ENCODE data around the gene PHAX.

DNA sequence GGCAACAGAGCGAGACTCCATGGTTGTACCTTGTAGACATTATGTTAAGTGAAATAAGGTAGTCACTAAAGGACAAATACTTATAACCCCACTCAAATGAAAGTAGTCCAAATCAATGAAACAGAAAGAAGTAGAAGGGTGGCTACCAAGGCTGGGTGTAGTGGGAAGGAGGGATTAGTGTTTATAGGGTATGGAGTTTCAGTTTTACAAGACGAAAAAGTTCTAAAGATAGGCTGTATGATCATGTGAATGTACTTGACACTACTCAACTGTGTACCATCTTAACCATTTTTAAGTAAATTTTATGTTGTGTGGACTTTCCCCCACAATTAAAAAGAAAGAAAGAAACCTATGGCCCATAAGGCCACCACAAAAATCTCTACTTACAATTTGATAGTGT lies 37.9 kb upstream of the PHAX start:
- TF ChIP-seq EP300 (IDR thresholded peaks at IDR 0.05; ENCODE audit: borderline replicate concordance) (no peak), TAF1 (IDR thresholded peaks at IDR 0.05; ENCODE audit: low read depth) (no peak), FOXM1 (IDR thresholded peaks at IDR 0.05; ENCODE audit: borderline replicate concordance, low read depth) (no peak), CEBPB (IDR thresholded peaks at IDR 0.05) (no peak), RAD21 (IDR thresholded peaks at IDR 0.05; ENCODE audit: low read depth) (no peak), ZBTB7A (IDR thresholded peaks at IDR 0.05; ENCODE audit: low read depth) (no peak), CREB1 (IDR thresholded peaks at IDR 0.05; ENCODE audit: low read depth) (no peak)
- TF ChIP-seq, protein P1, sequence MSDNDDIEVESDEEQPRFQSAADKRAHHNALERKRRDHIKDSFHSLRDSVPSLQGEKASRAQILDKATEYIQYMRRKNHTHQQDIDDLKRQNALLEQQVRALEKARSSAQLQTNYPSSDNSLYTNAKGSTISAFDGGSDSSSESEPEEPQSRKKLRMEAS (IDR thresholded peaks at IDR 0.05), result no peak
- TF ChIP-seq, protein P2, sequence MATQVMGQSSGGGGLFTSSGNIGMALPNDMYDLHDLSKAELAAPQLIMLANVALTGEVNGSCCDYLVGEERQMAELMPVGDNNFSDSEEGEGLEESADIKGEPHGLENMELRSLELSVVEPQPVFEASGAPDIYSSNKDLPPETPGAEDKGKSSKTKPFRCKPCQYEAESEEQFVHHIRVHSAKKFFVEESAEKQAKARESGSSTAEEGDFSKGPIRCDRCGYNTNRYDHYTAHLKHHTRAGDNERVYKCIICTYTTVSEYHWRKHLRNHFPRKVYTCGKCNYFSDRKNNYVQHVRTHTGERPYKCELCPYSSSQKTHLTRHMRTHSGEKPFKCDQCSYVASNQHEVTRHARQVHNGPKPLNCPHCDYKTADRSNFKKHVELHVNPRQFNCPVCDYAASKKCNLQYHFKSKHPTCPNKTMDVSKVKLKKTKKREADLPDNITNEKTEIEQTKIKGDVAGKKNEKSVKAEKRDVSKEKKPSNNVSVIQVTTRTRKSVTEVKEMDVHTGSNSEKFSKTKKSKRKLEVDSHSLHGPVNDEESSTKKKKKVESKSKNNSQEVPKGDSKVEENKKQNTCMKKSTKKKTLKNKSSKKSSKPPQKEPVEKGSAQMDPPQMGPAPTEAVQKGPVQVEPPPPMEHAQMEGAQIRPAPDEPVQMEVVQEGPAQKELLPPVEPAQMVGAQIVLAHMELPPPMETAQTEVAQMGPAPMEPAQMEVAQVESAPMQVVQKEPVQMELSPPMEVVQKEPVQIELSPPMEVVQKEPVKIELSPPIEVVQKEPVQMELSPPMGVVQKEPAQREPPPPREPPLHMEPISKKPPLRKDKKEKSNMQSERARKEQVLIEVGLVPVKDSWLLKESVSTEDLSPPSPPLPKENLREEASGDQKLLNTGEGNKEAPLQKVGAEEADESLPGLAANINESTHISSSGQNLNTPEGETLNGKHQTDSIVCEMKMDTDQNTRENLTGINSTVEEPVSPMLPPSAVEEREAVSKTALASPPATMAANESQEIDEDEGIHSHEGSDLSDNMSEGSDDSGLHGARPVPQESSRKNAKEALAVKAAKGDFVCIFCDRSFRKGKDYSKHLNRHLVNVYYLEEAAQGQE (IDR thresholded peaks at IDR 0.05; ENCODE audit: low read depth), result no peak
- TF ChIP-seq, protein P3, sequence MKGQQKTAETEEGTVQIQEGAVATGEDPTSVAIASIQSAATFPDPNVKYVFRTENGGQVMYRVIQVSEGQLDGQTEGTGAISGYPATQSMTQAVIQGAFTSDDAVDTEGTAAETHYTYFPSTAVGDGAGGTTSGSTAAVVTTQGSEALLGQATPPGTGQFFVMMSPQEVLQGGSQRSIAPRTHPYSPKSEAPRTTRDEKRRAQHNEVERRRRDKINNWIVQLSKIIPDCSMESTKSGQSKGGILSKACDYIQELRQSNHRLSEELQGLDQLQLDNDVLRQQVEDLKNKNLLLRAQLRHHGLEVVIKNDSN (IDR thresholded peaks at IDR 0.05), result no peak

Data from Ishikawa (cell line).